H9 (cell line): ENCODE data around the gene PDS5B. TPM values are rescaled to one million over a fixed set of nuclear protein-coding genes. Genes with fewer than 3 reads are reported as not detected.

ENCODE experiments used
- DNase-seq: peaks from one replicate; pipeline ENCODE4 v3.0.0-alpha.2; 2017
- H2AFZ ChIP-seq: one replicate; pipeline ENCODE4 v1.6.1; 2013; ENCODE audit warnings: mild to moderate bottlenecking, low read length, control low read depth, moderate library complexity
- H2AK5ac ChIP-seq: 2 replicates; pipeline ENCODE4 v1.6.1; 2013; ENCODE audit warnings: low read length, control low read depth, mixed read lengths; ENCODE audit not compliant: insufficient read length
- H2BK120ac ChIP-seq: one replicate; pipeline ENCODE4 v1.6.1; 2013; ENCODE audit warnings: low read depth, mild to moderate bottlenecking, low read length, control low read depth, inconsistent platforms; ENCODE audit not compliant: poor library complexity, severe bottlenecking
- H2BK12ac ChIP-seq: 2 replicates; pipeline ENCODE4 v1.6.1; 2013; ENCODE audit warnings: low read length, control low read depth, mixed read lengths, low read depth; ENCODE audit not compliant: insufficient read length
- H2BK15ac ChIP-seq: 2 replicates; pipeline ENCODE4 v1.6.1; 2013; ENCODE audit warnings: low read depth, low read length, control low read depth
- H2BK20ac ChIP-seq: one replicate; pipeline ENCODE4 v1.6.1; 2013; ENCODE audit warnings: low read depth, mild to moderate bottlenecking, low read length, control low read depth, inconsistent platforms; ENCODE audit not compliant: poor library complexity, severe bottlenecking
- H2BK5ac ChIP-seq: 2 replicates; pipeline ENCODE4 v1.6.1; 2013; ENCODE audit warnings: low read length, control low read depth, mixed read lengths; ENCODE audit not compliant: insufficient read length
- H3K14ac ChIP-seq: 2 replicates; pipeline ENCODE4 v1.6.1; 2013; ENCODE audit warnings: low read length, control low read depth; ENCODE audit not compliant: insufficient read depth
- H3K18ac ChIP-seq: 2 replicates; pipeline ENCODE4 v1.6.1; 2013; ENCODE audit warnings: low read depth, mild to moderate bottlenecking, mixed read lengths, low read length, control low read depth; ENCODE audit not compliant: insufficient read length
- H3K23ac ChIP-seq: 2 replicates; pipeline ENCODE4 v1.6.1; 2013; ENCODE audit warnings: low read length, control low read depth, mixed read lengths, low read depth; ENCODE audit not compliant: insufficient read length
- H3K23me2 ChIP-seq: 2 replicates; pipeline ENCODE4 v1.6.1; 2013; ENCODE audit warnings: low read depth, mild to moderate bottlenecking, mixed read lengths, low read length, control low read depth; ENCODE audit not compliant: insufficient read length, poor library complexity, severe bottlenecking
- H3K27ac ChIP-seq: 2 replicates; pipeline ENCODE4 v1.5.1; 2013; ENCODE audit warnings: low read length, control low read depth, mixed read lengths, low read depth; ENCODE audit not compliant: insufficient read length
- H3K27me3 ChIP-seq: 2 replicates; pipeline ENCODE4 v1.6.1; 2013; ENCODE audit warnings: low read length, control low read depth, inconsistent platforms; ENCODE audit not compliant: insufficient read depth
- H3K4ac ChIP-seq: 2 replicates; pipeline ENCODE4 v1.6.1; 2013; ENCODE audit warnings: low read depth, mild to moderate bottlenecking, control low read depth, inconsistent platforms, low read length, moderate library complexity
- H3K4me1 ChIP-seq: 2 replicates; pipeline ENCODE4 v1.6.1; 2013; ENCODE audit warnings: low read length, control low read depth, inconsistent platforms; ENCODE audit not compliant: insufficient read depth
- H3K4me2 ChIP-seq: 2 replicates; pipeline ENCODE4 v1.6.1; 2013; ENCODE audit warnings: low read length, control low read depth, mixed read lengths; ENCODE audit not compliant: insufficient read length, insufficient read depth
- H3K56ac ChIP-seq: 2 replicates; pipeline ENCODE4 v1.6.1; 2013; ENCODE audit warnings: low read depth, mild to moderate bottlenecking, mixed read lengths, low read length, control low read depth; ENCODE audit not compliant: insufficient read length
- H3K79me1 ChIP-seq: 2 replicates; pipeline ENCODE4 v1.6.1; 2013; ENCODE audit warnings: low read depth, mild to moderate bottlenecking, moderate library complexity, low read length, control low read depth, inconsistent platforms; ENCODE audit not compliant: insufficient read depth, poor library complexity, severe bottlenecking
- H3K79me2 ChIP-seq: 2 replicates; pipeline ENCODE4 v1.6.1; 2013; ENCODE audit warnings: low read length, control low read depth, inconsistent platforms; ENCODE audit not compliant: insufficient read depth
- H3K9ac ChIP-seq: 2 replicates; pipeline ENCODE4 v1.6.1; 2013; ENCODE audit warnings: low read length, control low read depth, mixed read lengths; ENCODE audit not compliant: insufficient read length; ENCODE audit errors: extremely low read depth
- H3K9me3 ChIP-seq: one replicate; pipeline ENCODE4 v1.6.1; 2013; ENCODE audit warnings: low read depth, low read length, inconsistent platforms; ENCODE audit not compliant: control insufficient read depth
- H3T11ph ChIP-seq: one replicate; pipeline ENCODE4 v1.6.1; 2013; ENCODE audit warnings: mild to moderate bottlenecking, low read length, control low read depth, inconsistent platforms
- H4K20me1 ChIP-seq: one replicate; pipeline ENCODE4 v1.6.1; 2013; ENCODE audit not compliant: control insufficient read depth, insufficient read length, insufficient read depth
- H4K5ac ChIP-seq: 2 replicates; pipeline ENCODE4 v1.6.1; 2013; ENCODE audit warnings: low read depth, mild to moderate bottlenecking, mixed read lengths, low read length, control low read depth; ENCODE audit not compliant: insufficient read length
- H4K8ac ChIP-seq: replicated peaks from 2 replicates; pipeline ENCODE4 v1.6.1; 2013; ENCODE audit warnings: low read length, control low read depth, mixed read lengths, low read depth; ENCODE audit not compliant: insufficient read length
- H4K91ac ChIP-seq: 2 replicates; pipeline ENCODE4 v1.6.1; 2013; ENCODE audit warnings: low read depth, mild to moderate bottlenecking, moderate library complexity, mixed read lengths, low read length, control low read depth; ENCODE audit not compliant: insufficient read length
- H3K27ac Mint-ChIP-seq, 3 experiments: 2 replicates in 2 of 3; 3 replicates in 1 of 3; pipeline ENCODE4 v1.8.0; 2020 to 2021; ENCODE audit warnings: mixed read lengths in 3 of 3, mild to moderate bottlenecking in 1 of 3, moderate library complexity in 1 of 3
- H3K27me3 Mint-ChIP-seq: 2 replicates; pipeline ENCODE4 v1.8.0; 2021; ENCODE audit warnings: low read depth, mild to moderate bottlenecking, moderate library complexity, mixed read lengths
- H3K36me3 Mint-ChIP-seq, 3 experiments: 2 replicates in 2 of 3; 3 replicates in 1 of 3; pipeline ENCODE4 v1.8.0; 2020 to 2021; ENCODE audit warnings: low read depth in 3 of 3, mixed read lengths in 3 of 3; ENCODE audit not compliant: insufficient read depth in 1 of 3
- H3K4me1 Mint-ChIP-seq, 2 experiments: 2 replicates each; pipeline ENCODE4 v1.8.0; 2020; ENCODE audit warnings: mixed read lengths in 2 of 2
- H3K4me3 Mint-ChIP-seq, 2 experiments: 2 replicates in 1 of 2; 3 replicates in 1 of 2; pipeline ENCODE4 v1.8.0; 2020 to 2021; ENCODE audit warnings: mild to moderate bottlenecking in 2 of 2, mixed read lengths in 2 of 2, moderate library complexity in 1 of 2
- H3K9me3 Mint-ChIP-seq, 2 experiments: 2 replicates in 1 of 2; 3 replicates in 1 of 2; pipeline ENCODE4 v1.8.0; 2020; ENCODE audit warnings: mild to moderate bottlenecking in 2 of 2, mixed read lengths in 2 of 2, moderate library complexity in 1 of 2
- WGBS: extraction: QIAGEN DNeasy Blood & Tissue Kit; methylation state at CpG from one replicate; pipeline ENCODE4 v1.1.7; 2013; ENCODE audit warnings: missing lambda C conversion rate, low lambda C conversion rate, mixed read lengths; ENCODE audit not compliant: insufficient read length; ENCODE audit errors: extremely low coverage; 5-methylcytosine and 5-hydroxymethylcytosine counted together
- total RNA-seq: library from RNA; stranded (reverse); gene quantifications from 2 replicates; pipeline ENCODE4 v1.2.1, GENCODE V29; 2021
- TF ChIP-seq, protein P1 (sequence below): fragments of 200-600 bp; sonication (generic); conservative IDR thresholded peaks from 3 replicates; pipeline ENCODE4 v1.8.0; 2021; ENCODE audit warnings: antibody characterized with exemption, mild to moderate bottlenecking

Gene PDS5B
- total RNA-seq, 1 experiment from 2014 or later: 50.0 TPM

DNA sequence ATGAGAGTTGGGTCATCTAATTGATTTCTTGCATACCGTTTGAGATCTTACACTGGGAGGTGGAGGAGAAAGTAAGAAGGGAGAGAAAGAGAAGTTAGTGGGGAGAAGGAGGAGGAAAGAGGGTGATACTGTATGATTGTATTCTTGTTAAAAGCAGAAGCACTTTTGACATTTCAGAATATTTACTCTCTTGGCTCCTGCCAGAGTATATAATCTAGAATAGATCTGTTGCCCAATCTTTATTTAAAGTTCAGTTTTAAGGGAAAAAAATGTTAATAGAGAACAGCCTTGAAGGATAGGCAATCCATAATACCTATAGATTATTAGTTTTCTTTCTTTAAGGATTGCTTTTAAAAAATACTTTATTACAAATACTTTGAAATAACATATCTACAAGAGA, 41.5 kb downstream of the PDS5B start:
- TF ChIP-seq, protein P1, sequence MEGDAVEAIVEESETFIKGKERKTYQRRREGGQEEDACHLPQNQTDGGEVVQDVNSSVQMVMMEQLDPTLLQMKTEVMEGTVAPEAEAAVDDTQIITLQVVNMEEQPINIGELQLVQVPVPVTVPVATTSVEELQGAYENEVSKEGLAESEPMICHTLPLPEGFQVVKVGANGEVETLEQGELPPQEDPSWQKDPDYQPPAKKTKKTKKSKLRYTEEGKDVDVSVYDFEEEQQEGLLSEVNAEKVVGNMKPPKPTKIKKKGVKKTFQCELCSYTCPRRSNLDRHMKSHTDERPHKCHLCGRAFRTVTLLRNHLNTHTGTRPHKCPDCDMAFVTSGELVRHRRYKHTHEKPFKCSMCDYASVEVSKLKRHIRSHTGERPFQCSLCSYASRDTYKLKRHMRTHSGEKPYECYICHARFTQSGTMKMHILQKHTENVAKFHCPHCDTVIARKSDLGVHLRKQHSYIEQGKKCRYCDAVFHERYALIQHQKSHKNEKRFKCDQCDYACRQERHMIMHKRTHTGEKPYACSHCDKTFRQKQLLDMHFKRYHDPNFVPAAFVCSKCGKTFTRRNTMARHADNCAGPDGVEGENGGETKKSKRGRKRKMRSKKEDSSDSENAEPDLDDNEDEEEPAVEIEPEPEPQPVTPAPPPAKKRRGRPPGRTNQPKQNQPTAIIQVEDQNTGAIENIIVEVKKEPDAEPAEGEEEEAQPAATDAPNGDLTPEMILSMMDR: no peak
- Histone ChIP-seq H4K8ac (no peak overlapping the region), H3T11ph (no peak overlapping the region), H2AK5ac (no peak overlapping the region), H4K5ac (no peak overlapping the region), H4K20me1 (no peaks in the 10 kb centered on the region), H3K27me3 (no peaks in the 10 kb centered on the region), H2BK120ac (no peak overlapping the region), H3K4me2 (no peak overlapping the region), H2BK20ac (no peak overlapping the region), H3K4me1 (peaks cover 1% of the 10 kb centered on the region; the same call in 1 of the 2 replicates), H2BK12ac (no peak overlapping the region), H3K23ac (no peak overlapping the region), H2BK5ac (no peak overlapping the region), H2BK15ac (no peak overlapping the region), H4K91ac (no peak overlapping the region), H3K14ac (no peak overlapping the region), H2AFZ (no peak overlapping the region), H3K56ac (no peak overlapping the region), H3K18ac (no peak overlapping the region), H3K23me2 (no peaks in the 10 kb centered on the region), H3K27ac (no peak overlapping the region), H3K9me3 (peaks cover 7% of the 10 kb centered on the region), H3K79me2 (peaks cover 7% of the 10 kb centered on the region; the same call in 1 of the 2 replicates), H3K9ac (no peak overlapping the region), H3K79me1 (peaks cover under 1% of the 10 kb centered on the region), H3K4ac (no peak overlapping the region)
- H3K9me3 Mint-ChIP-seq: peaks cover 8 to 9% of the 10 kb centered on the region in 2 experiments
- H3K4me3 Mint-ChIP-seq: no peak overlapping the region
- peaks cover 16 to 21% of the 10 kb centered on the region in 2 experiments for H3K4me1 Mint-ChIP-seq
- peaks cover 6 to 7% (median 6%) of the 10 kb centered on the region in 3 experiments; a peak in 6 of 7 replicates for H3K36me3 Mint-ChIP-seq
- WGBS: no CpG with 5 or more reads among the region's 1 CpG
- DNase-seq: no peak
- H3K27ac Mint-ChIP-seq: no peak overlapping the region
- no peaks in the 10 kb centered on the region for H3K27me3 Mint-ChIP-seq
